Gastrocnemius medialis (tissue), 4 donors: Measurements from ENCODE around the gene CLN6. TPM values are rescaled to one million over a fixed set of nuclear protein-coding genes. Genes with fewer than 3 reads are reported as not detected.
"Not testable (repeated sequence)": the region's sequence is repeated elsewhere in the genome, so short reads cannot be mapped to it uniquely, and the experiment has no call there.

Experiments used
- ATAC-seq, 2 donors: fragments of 150-250 bp; one replicate each; pipeline ENCODE4 v1.9.1; 2016
- DNase-seq, 2 donors: peaks; one replicate each; pipeline ENCODE4 v3.0.0-alpha.2; 2019
- H3K27ac ChIP-seq, 4 donors: fragments of 200-600 bp; sonication (generic); 1 replicate in 1 of 4; 2 replicates in 3 of 4; pipeline ENCODE4 v1.5.1; 2016 to 2018; ENCODE audit warnings: mild to moderate bottlenecking in 2 of 4, moderate library complexity in 1 of 4
- H3K27me3 ChIP-seq, 3 donors: fragments of 200-600 bp; sonication (generic) in 2 of 3; 1 replicate in 1 of 3; 2 replicates in 2 of 3; pipeline versions ENCODE4 v1.5.1 to v1.6.0; 2016 to 2019; ENCODE audit warnings: mild to moderate bottlenecking in 1 of 3, moderate library complexity in 1 of 3
- H3K36me3 ChIP-seq, 2 donors: fragments of 200-600 bp; sonication (generic) in 1 of 2; one replicate each; pipeline ENCODE4 v1.5.1; 2017 to 2018
- H3K4me1 ChIP-seq, 2 donors: fragments of 200-600 bp; sonication (generic) in 1 of 2; one replicate each; pipeline ENCODE4 v1.5.1; 2016 to 2017; ENCODE audit warnings: mild to moderate bottlenecking in 2 of 2
- H3K4me3 ChIP-seq, 4 donors: fragments of 200-600 bp; sonication (generic) in 3 of 4; 1 replicate in 1 of 4; 2 replicates in 3 of 4; pipeline ENCODE4 v1.5.1; 2016 to 2019; ENCODE audit warnings: mild to moderate bottlenecking in 2 of 4
- H3K9me3 ChIP-seq, 3 donors: fragments of 200-600 bp; sonication (generic) in 2 of 3; 1 replicate in 1 of 3; 2 replicates in 2 of 3; pipeline ENCODE4 v1.5.1; 2016 to 2019
- POLR2A ChIP-seq, 2 donors: fragments of 450-650 bp; IDR thresholded peaks; one replicate each; pipeline ENCODE4 v1.6.1; 2017; ENCODE audit warnings: antibody characterized with exemption in 2 of 2, mild to moderate bottlenecking in 2 of 2, moderate library complexity in 2 of 2
- in situ Hi-C, 4 donors: fragments of 200-750 bp; cut with MboI; loops; one replicate each; pipeline versions ENCODE4 v1.15.0 to v1.8.0; 2017; ENCODE audit warnings: low sequenced_read_pairs in 4 of 4
- intact Hi-C: fragments of 100-400 bp; cut with DNase I; formaldehyde crosslinking; loops from one replicate; pipeline ENCODE4 v1.15.1; 2023; ENCODE audit warnings: low total_unique reads
- total RNA-seq, 4 donors: library from RNA; depleted of rRNA; stranded (reverse); fragments of >200 nt; gene quantifications; one replicate each; pipeline versions ENCODE4 v1.1.0 to v1.2.3, GENCODE V29; 2016
- TF ChIP-seq, protein P1 (sequence below), 5 experiments: fragments of 450-650 bp in 3 of 5; fragments of 200-600 bp in 2 of 5; sonication (generic) in 2 of 5; IDR thresholded peaks in 4 of 5; conservative IDR thresholded peaks in 1 of 5; 1 replicate in 4 of 5; 2 replicates in 1 of 5; pipeline ENCODE4 v1.5.1; 2016 to 2019; ENCODE audit warnings: antibody characterized with exemption in 5 of 5, mild to moderate bottlenecking in 3 of 5, moderate library complexity in 3 of 5

CLN6 gene
- total RNA-seq, 4 donors from 2014 or later, result 17.1 to 18.9 (median 18.5) TPM

DNA sequence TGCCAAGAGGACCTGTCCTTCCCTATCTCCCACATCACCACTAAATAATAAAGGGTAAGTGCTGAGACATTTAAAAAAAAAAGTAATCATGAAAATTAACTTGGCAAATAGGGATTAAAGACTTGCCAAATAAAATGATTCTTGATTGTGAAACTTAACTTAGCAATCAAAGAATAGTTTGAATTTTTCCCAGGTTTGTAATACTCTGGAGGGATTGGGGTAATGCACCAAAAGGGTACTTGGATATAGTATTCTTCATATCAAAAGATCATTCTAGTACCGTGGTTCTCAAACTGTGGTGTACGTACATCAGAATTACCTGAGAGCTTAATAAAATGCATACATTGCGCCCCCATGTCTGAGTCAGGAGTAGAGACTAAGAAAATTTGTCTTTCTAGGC lies 52.9 kb downstream of the CLN6 start:
- DNase-seq, result no peak
- intact Hi-C loops (no loop called here), in situ Hi-C loops (no loop called here)
- Histone ChIP-seq H3K27ac (no peak overlapping the region), H3K4me1 (no peaks in the 10 kb centered on the region), H3K4me3 (no peak overlapping the region), H3K9me3 (no peaks in the 10 kb centered on the region), H3K27me3 (no peaks in the 10 kb centered on the region), H3K36me3 (peaks cover 2 to 52% of the 10 kb centered on the region in 2 donors)
- TF ChIP-seq, protein P1, sequence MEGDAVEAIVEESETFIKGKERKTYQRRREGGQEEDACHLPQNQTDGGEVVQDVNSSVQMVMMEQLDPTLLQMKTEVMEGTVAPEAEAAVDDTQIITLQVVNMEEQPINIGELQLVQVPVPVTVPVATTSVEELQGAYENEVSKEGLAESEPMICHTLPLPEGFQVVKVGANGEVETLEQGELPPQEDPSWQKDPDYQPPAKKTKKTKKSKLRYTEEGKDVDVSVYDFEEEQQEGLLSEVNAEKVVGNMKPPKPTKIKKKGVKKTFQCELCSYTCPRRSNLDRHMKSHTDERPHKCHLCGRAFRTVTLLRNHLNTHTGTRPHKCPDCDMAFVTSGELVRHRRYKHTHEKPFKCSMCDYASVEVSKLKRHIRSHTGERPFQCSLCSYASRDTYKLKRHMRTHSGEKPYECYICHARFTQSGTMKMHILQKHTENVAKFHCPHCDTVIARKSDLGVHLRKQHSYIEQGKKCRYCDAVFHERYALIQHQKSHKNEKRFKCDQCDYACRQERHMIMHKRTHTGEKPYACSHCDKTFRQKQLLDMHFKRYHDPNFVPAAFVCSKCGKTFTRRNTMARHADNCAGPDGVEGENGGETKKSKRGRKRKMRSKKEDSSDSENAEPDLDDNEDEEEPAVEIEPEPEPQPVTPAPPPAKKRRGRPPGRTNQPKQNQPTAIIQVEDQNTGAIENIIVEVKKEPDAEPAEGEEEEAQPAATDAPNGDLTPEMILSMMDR (IDR thresholded peaks at IDR 0.05 in 4 of 5, conservative IDR thresholded peaks at IDR 0.05 in 1 of 5), result no peak
- TF ChIP-seq POLR2A (IDR thresholded peaks at IDR 0.05), result no peak
- ATAC-seq, result no peak

DNA sequence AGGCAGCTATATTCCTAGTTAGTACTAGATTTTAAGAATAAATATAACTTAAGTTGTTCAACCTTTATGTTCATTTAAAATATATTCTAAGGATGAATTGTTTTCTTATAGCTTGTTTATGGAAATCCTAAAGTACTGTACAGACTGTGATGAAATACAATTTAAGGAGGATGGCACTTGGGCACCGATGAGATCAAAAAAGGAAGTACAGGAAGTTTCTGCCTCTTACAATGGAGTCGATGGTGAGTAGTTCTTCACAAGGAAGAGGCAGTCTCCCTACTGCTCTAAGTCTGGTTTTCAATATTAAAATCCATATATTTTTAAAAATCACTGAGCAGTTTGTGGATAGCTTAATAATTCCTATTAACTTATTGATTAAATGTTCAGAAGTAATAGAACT lies 54.0 kb downstream of the CLN6 start:
- intact Hi-C loops (no loop called here), in situ Hi-C loops (no loop called here)
- ATAC-seq (no peak), DNase-seq (no peak)
- no peak for TF ChIP-seq POLR2A (IDR thresholded peaks at IDR 0.05)
- TF ChIP-seq, protein P1 (IDR thresholded peaks at IDR 0.05 in 4 of 5, conservative IDR thresholded peaks at IDR 0.05 in 1 of 5), result no peak
- Histone ChIP-seq H3K36me3 (peaks cover 2 to 45% of the 10 kb centered on the region in 2 donors), H3K4me3 (no peak overlapping the region), H3K27me3 (no peaks in the 10 kb centered on the region), H3K9me3 (no peaks in the 10 kb centered on the region), H3K4me1 (no peaks in the 10 kb centered on the region), H3K27ac (no peak overlapping the region)

DNA sequence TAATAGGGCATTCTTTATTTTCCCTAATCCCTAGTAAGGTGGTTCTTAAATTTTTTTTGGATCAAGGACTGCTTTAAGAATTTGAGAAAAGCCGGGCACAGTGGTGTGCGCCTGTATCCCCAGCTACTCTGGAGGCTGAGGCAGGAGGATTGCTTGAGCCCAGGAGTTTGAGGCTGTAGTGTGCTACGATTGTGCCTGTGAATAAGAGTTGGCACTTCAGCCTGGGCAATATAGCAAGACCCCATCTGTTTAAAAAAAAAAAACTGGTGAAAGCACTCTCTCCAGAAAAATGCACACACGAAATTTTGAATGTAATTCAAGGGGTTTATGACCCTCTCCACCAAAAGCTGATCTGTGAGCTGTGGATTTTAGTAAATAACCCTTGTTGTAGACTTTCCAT lies 56.4 kb downstream of the CLN6 start:
- intact Hi-C loops, result no loop called here
- no peak for TF ChIP-seq POLR2A (IDR thresholded peaks at IDR 0.05)
- TF ChIP-seq, protein P1 (IDR thresholded peaks at IDR 0.05 in 4 of 5, conservative IDR thresholded peaks at IDR 0.05 in 1 of 5), result no peak
- in situ Hi-C loops, result no loop called here
- no peak for ATAC-seq
- Histone ChIP-seq H3K36me3 (peaks cover 2 to 38% of the 10 kb centered on the region in 2 donors), H3K9me3 (no peaks in the 10 kb centered on the region), H3K4me3 (no peak overlapping the region), H3K27ac (no peak overlapping the region), H3K4me1 (no peaks in the 10 kb centered on the region), H3K27me3 (no peaks in the 10 kb centered on the region)
- no peak for DNase-seq

DNA sequence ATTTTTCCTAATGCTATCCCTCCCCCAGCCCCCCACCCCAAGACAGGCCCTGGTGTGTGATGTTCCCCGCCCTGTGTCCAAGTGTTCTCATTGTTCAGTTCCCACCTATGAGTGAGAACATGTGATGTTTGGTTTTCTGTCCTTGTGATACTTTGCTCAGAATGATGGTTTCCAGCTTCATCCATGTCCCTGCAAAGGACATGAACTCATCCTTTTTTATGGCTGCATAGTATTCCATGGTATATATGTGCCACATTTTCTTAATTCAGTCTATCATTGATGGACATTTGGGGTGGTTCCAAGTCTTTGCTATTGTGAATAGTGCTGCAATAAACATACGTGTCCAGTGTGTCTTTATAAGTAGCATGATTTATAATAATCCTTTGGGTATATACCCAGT lies 57.5 kb downstream of the CLN6 start:
- peaks cover 0 to 29% of the 10 kb centered on the region in 2 donors for H3K36me3 ChIP-seq
- H3K27me3 ChIP-seq, H3K4me1 ChIP-seq, ATAC-seq, H3K27ac ChIP-seq, DNase-seq, H3K4me3 ChIP-seq, intact Hi-C loops, H3K9me3 ChIP-seq, in situ Hi-C loops: not testable (repeated sequence)

DNA sequence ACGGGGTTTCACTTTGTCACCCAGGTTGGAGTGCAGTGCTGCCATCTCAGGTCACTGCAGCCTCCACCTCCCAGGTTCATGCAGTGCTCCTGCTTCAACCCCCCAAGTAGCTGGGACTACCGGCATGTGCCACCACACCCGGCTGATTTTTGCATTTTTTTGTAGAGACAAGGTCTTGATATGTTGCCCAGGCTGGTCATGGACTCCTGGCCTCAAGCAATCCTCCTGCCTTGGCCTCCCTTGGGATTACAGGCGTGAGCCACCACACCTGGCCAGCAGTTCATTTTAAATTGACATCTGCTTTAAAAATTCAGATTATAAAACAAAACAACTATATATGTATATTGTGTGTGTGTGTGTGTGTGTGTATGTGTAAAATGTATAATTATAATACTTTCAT lies 62.7 kb downstream of the CLN6 start:
- Histone ChIP-seq H3K36me3 (peaks cover 0 to 7% of the 10 kb centered on the region in 2 donors), H3K4me3 (no peak overlapping the region), H3K27me3 (no peaks in the 10 kb centered on the region), H3K27ac (no peak overlapping the region), H3K9me3 (no peaks in the 10 kb centered on the region), H3K4me1 (no peaks in the 10 kb centered on the region)
- TF ChIP-seq, protein P1 (IDR thresholded peaks at IDR 0.05 in 4 of 5, conservative IDR thresholded peaks at IDR 0.05 in 1 of 5), result no peak
- TF ChIP-seq POLR2A (IDR thresholded peaks at IDR 0.05), result no peak
- ATAC-seq (no peak), DNase-seq (no peak)
- intact Hi-C loops, result no loop called here
- in situ Hi-C loops, result no loop called here
